Retina (tissue), 1 donor: ENCODE data around the gene NSDHL.

Experiments used
- DNase-seq: peaks from one replicate; pipeline ENCODE4 v3.0.0-alpha.2; 2016

Gene NSDHL

GRCh38 chrX:152917656-152918579, 87.1 kb downstream of the NSDHL start:
- no peak for DNase-seq

DNA sequence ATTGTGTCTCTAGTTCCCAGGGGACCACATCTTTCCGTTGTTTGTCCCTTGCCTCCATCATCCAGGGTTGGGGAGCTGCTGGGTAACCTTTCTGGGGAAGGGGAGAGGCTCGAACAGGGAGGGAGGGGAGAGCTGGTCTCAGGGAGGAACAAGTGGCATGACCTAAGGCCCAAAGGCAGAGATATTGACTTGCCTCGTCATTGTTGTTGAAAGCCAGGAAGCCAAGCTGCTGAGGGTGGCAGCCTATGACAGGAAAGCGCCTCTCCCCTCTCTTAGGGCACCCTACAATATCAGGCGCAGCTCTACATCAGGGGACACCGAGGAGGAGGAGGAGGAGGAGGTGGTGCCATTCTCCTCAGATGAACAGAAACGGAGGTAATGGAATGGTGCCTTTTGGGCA, 87.8 kb downstream of the NSDHL start:
- no peak for DNase-seq
